ENCODE measurements around the gene STK4.

STK4 gene

GRCh38 chr20:45032781-45033180 lies 66.5 kb downstream of the STK4 start:
- peak; percentile 29 for DNase-seq

- no peak for DNase-seq
Measured at GRCh38 chr20:45034436-45034835, 68.1 kb downstream of the STK4 start.

GRCh38 chr20:45036044-45036755 lies 69.9 kb downstream of the STK4 start:
- peak; percentile 71 for DNase-seq

GRCh38 chr20:45037050-45037449 lies 70.7 kb downstream of the STK4 start:
- DNase-seq = peak; percentile 78

- DNase-seq = no peak
Measured at GRCh38 chr20:45037635-45038034, 71.3 kb downstream of the STK4 start.

GRCh38 chr20:45038745-45039474 lies 72.6 kb downstream of the STK4 start:
- peak; percentile 67 for DNase-seq

GRCh38 chr20:45039475-45039820 lies 73.1 kb downstream of the STK4 start:
- DNase-seq = no peak

GRCh38 chr20:45041464-45042337 lies 75.4 kb downstream of the STK4 start:
- DNase-seq = peak; percentile 69

- DNase-seq = no peak
Measured at GRCh38 chr20:45042978-45043377, 76.7 kb downstream of the STK4 start.

GRCh38 chr20:45044084-45044573 lies 77.8 kb downstream of the STK4 start:
- peak; percentile 75 for DNase-seq

GRCh38 chr20:45044601-45045000 lies 78.3 kb downstream of the STK4 start:
- no peak for DNase-seq

GRCh38 chr20:45047581-45048119 lies 81.3 kb downstream of the STK4 start:
- no peak for DNase-seq

GRCh38 chr20:45049438-45049837 lies 83.1 kb downstream of the STK4 start:
- no peak for DNase-seq

- no peak for DNase-seq
Measured at GRCh38 chr20:45049904-45050471, 83.7 kb downstream of the STK4 start.

- no peak for DNase-seq
Measured at GRCh38 chr20:45051204-45052060, 85.1 kb downstream of the STK4 start.

GRCh38 chr20:45052698-45053429 lies 86.6 kb downstream of the STK4 start:
- no peak for DNase-seq

- DNase-seq = no peak
Measured at GRCh38 chr20:45053430-45054351, 87.4 kb downstream of the STK4 start.

- DNase-seq = no peak
Measured at GRCh38 chr20:45055056-45055455, 88.7 kb downstream of the STK4 start.

GRCh38 chr20:45056473-45057173 lies 90.3 kb downstream of the STK4 start:
- DNase-seq = no peak
